Stimulated activated CD4-positive, alpha-beta T cell treated with anti-CD3 and anti-CD28 coated beads, Interleukin-2, amount 100 ng/mL, for 48 hours (primary cell): ENCODE measurements around the gene SUPT5H.
A peak's percentile ranks its signal among the peaks of the same experiment; 100 is the strongest.

Experiments
- DNase-seq, 2 donors: peaks; one replicate each; pipeline ENCODE4 v3.0.0-alpha.2; 2020

Gene SUPT5H

GRCh38 chr19:39498798-39499642 is 53.6 kb downstream of the SUPT5H start, which contains the start of gene DLL3:
Gene DLL3, plus strand, starts transcription at chr19:39498947. Its CDS starts 28 bp downstream, at chr19:39498975.
- DNase-seq, result no peak

- DNase-seq, result no peak
Observed at GRCh38 chr19:39499932-39500331, 54.5 kb downstream of the SUPT5H start.

- no peak for DNase-seq
Observed at GRCh38 chr19:39500543-39500942, 55.2 kb downstream of the SUPT5H start.

GRCh38 chr19:39501340-39501739 is 56.0 kb downstream of the SUPT5H start:
- DNase-seq, result no peak

- DNase-seq, result peak; percentile 74 to 88
Observed at GRCh38 chr19:39502640-39503417, 57.4 kb downstream of the SUPT5H start.

GRCh38 chr19:39506598-39506943 is 61.2 kb downstream of the SUPT5H start:
- DNase-seq, result no peak

GRCh38 chr19:39506944-39507714 is 61.7 kb downstream of the SUPT5H start:
- DNase-seq, result peak; percentile 53 to 54

GRCh38 chr19:39507715-39508364 is 62.5 kb downstream of the SUPT5H start:
- DNase-seq, result no peak

GRCh38 chr19:39508629-39509028 is 63.2 kb downstream of the SUPT5H start:
- DNase-seq, result no peak

GRCh38 chr19:39509233-39509632 is 63.9 kb downstream of the SUPT5H start:
- no peak for DNase-seq

- DNase-seq, result no peak
Observed at GRCh38 chr19:39512988-39513387, 67.6 kb downstream of the SUPT5H start.

GRCh38 chr19:39514840-39515550 is 69.6 kb downstream of the SUPT5H start, which contains the start of gene SELENOV:
Gene SELENOV, plus strand, starts transcription at chr19:39515139. Its CDS starts 74 bp downstream, at chr19:39515213.
- no peak for DNase-seq

- DNase-seq, result no peak
Observed at GRCh38 chr19:39515551-39516191, 70.3 kb downstream of the SUPT5H start.

GRCh38 chr19:39516270-39516669 is 70.9 kb downstream of the SUPT5H start:
- DNase-seq, result no peak

GRCh38 chr19:39517432-39517831 is 72.0 kb downstream of the SUPT5H start:
- no peak for DNase-seq

- DNase-seq, result no peak
Observed at GRCh38 chr19:39518458-39518857, 73.1 kb downstream of the SUPT5H start.

- DNase-seq, result no peak
Observed at GRCh38 chr19:39518975-39519374, 73.6 kb downstream of the SUPT5H start.

GRCh38 chr19:39520541-39521484 is 75.4 kb downstream of the SUPT5H start:
- DNase-seq, result no peak

- no peak for DNase-seq
Observed at GRCh38 chr19:39524495-39524894, 79.1 kb downstream of the SUPT5H start.

- DNase-seq, result no peak
Observed at GRCh38 chr19:39525205-39525604, 79.8 kb downstream of the SUPT5H start.
